ENCODE data around the gene TECPR2. TPM values are rescaled to one million over a fixed set of nuclear protein-coding genes. Genes with fewer than 3 reads are reported as not detected.

Gene TECPR2
- total and polyA plus RNA-seq, 12 donors = 5.1 to 74.3 (median 12.9) TPM

DNA sequence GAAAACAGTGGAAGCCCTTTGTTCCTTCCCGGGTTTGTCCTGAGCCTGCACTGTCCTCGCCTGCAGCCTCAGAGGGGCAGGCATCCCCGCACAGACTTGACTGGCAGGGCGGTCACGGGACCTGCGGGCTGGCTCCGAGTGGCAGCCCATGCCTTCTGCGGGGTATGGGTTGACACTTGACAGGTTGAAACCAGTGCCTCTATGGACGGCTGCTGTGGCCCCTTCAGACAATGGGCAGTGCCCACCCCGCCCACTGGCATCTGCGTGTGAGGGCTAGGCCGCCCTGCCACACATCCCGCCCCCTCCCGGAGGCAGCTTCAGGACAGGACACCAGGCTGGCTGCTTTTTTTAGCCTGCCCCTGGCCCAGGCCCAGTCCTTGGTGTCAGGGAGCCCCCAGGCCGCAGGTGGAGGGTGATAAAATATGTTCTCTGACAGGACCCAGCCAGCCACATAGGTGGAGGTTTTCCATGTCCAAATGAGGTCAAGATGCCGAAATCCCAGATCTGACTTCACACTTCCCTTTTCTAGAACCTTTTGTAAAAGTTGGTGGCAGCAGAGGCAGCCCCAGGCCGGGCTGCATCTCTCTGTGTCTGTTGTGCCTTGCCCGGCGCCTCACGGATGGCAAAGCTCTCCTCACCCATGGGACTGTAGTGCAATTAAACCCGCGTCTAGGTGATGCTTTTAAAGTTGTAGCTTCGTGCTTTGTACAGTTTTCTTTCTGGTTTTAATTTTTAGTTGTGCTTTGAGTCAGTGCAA is 136.8 kb downstream of the TECPR2 start:
- no peak for DNase-seq
- TF ChIP-seq, protein P1, sequence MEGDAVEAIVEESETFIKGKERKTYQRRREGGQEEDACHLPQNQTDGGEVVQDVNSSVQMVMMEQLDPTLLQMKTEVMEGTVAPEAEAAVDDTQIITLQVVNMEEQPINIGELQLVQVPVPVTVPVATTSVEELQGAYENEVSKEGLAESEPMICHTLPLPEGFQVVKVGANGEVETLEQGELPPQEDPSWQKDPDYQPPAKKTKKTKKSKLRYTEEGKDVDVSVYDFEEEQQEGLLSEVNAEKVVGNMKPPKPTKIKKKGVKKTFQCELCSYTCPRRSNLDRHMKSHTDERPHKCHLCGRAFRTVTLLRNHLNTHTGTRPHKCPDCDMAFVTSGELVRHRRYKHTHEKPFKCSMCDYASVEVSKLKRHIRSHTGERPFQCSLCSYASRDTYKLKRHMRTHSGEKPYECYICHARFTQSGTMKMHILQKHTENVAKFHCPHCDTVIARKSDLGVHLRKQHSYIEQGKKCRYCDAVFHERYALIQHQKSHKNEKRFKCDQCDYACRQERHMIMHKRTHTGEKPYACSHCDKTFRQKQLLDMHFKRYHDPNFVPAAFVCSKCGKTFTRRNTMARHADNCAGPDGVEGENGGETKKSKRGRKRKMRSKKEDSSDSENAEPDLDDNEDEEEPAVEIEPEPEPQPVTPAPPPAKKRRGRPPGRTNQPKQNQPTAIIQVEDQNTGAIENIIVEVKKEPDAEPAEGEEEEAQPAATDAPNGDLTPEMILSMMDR (IDR thresholded peaks at IDR 0.05) = no peak
- TF ChIP-seq POLR2A (IDR thresholded peaks at IDR 0.05) = no peak
- peaks cover 0 to 19% of the 10 kb centered on the region in 2 donors for H3K36me3 ChIP-seq (replicated peaks in 1 of 2)
- no peak overlapping the region for H3K4me3 ChIP-seq
- no peaks in the 10 kb centered on the region for H3K9me3 ChIP-seq (replicated peaks in 1 of 3)
- intact Hi-C loops (cut with DNase I) = no loop called here
- WGBS, 4 donors = 88 to 94% (median 92%) methylated on average over 17 to 23 of the region's 23 CpGs
- H3K27ac ChIP-seq = peak overlapping the region in 2 of 5 donors; percentile 73 to 87
- no peaks in the 10 kb centered on the region for H3K27me3 ChIP-seq
- peaks cover 9 to 17% of the 10 kb centered on the region in 2 donors for H3K4me1 ChIP-seq (replicated peaks in 1 of 2)

DNA sequence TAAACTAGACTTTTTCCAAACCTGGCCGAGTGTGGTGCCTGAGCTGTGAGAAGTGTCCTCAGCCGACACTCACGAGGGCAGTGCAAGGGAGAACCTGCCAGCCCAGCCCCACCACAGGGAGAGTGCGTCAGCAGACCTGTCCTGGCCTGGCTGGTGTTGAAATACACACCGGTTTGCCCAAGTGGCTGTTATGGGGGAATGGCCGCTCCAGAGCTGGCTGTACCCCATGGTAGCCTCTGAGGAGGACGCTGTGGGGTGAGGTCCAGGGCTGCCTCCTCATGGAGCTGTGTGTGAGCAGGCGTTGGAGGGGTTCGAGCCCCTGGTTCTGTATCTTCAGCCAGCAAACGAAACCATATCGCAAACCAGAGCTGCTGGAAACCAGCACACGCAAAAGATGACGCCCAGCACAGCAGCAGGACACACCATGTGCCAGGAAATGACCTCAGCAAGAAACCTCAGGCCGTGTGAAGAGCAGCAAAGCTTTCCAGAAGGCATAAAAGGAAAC is 137.5 kb downstream of the TECPR2 start:
- Histone ChIP-seq H3K4me1 (replicated peaks in 1 of 2) (peaks cover 9 to 17% of the 10 kb centered on the region in 2 donors), H3K4me3 (no peak overlapping the region), H3K27ac (peak overlapping the region in 2 of 5 donors; percentile 73 to 87), H3K9me3 (replicated peaks in 1 of 3) (no peaks in the 10 kb centered on the region), H3K27me3 (no peaks in the 10 kb centered on the region), H3K36me3 (replicated peaks in 1 of 2) (peaks cover 0 to 19% of the 10 kb centered on the region in 2 donors)
- intact Hi-C loops (cut with DNase I) = no loop called here
- DNase-seq = peak in 2 of 7 donors; percentile 51 to 60
- WGBS, 4 donors = 72 to 79% (median 76%) methylated on average over 12 to 14 of the region's 14 CpGs
- TF ChIP-seq, protein P1 (IDR thresholded peaks at IDR 0.05) = no peak
- no peak for TF ChIP-seq POLR2A (IDR thresholded peaks at IDR 0.05)

DNA sequence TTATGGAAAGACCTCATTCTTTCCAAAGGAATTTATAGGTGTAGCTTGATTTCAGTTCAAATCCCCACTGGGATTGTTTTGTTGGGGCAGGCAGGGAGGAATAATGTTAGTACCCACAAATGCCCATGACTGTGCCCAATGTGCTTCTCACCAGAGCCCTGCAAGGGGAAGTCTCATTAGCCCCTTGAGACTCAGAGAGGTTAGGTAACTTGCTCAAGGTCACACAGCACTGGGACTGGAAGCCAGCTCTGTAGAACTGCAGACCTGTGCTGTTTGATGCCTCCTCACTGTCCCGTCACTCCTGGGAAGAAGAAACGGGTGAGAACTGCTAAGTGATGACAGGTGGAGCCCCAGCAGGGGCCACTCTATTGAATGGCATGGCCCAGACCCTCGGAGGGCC is 138.0 kb downstream of the TECPR2 start:
- no peak for DNase-seq
- H3K4me3 ChIP-seq = no peak overlapping the region
- intact Hi-C loops (cut with DNase I) = no loop called here
- TF ChIP-seq, protein P1 (IDR thresholded peaks at IDR 0.05) = no peak
- TF ChIP-seq POLR2A (IDR thresholded peaks at IDR 0.05) = no peak
- no peaks in the 10 kb centered on the region for H3K9me3 ChIP-seq (replicated peaks in 1 of 3)
- H3K4me1 ChIP-seq (replicated peaks in 1 of 2) = peaks cover 9 to 17% of the 10 kb centered on the region in 2 donors
- H3K27me3 ChIP-seq = no peaks in the 10 kb centered on the region
- WGBS, 4 donors = 81 to 94% (median 89%) methylated on average over 3 of the region's 3 CpGs
- H3K36me3 ChIP-seq (replicated peaks in 1 of 2) = peaks cover 0 to 19% of the 10 kb centered on the region in 2 donors
- H3K27ac ChIP-seq = peak overlapping the region in 3 of 5 donors; percentile 2 to 87 (median 73)

DNA sequence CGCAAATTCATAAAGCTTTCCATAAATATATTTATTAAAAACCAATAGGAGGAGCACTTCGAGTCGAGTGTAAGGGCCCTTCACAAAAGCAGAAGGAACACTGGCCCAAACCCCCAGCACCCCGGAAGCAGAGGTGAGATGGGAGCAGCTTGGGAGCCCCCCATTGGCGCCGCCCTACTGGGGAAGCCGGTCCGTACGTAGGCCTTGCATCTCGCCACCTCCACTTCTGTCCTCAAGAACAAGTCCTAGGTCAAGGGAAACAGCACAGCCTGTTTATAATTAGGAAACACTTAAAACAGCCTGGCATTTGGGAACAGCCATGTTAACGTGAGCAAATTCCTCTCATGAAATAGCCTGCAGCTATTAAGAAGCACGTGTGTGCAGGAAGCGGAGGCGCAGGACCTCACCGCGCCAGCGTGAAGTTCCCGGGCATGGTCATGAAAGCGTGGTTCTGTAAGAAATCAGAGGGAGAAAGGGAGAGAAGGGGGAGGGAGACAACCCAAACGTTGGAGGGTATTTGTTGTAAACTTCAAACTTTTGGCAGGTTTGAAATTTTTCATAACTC is 139.1 kb downstream of the TECPR2 start:
- intact Hi-C loops (cut with DNase I) = no loop called here
- H3K36me3 ChIP-seq (replicated peaks in 1 of 2) = peaks cover 0 to 19% of the 10 kb centered on the region in 2 donors
- H3K9me3 ChIP-seq (replicated peaks in 1 of 3) = no peaks in the 10 kb centered on the region
- 91 to 93% (median 92%) methylated on average over 20 of the region's 20 CpGs for WGBS, 4 donors
- DNase-seq = no peak
- no peaks in the 10 kb centered on the region for H3K27me3 ChIP-seq
- peaks cover 9 to 17% of the 10 kb centered on the region in 2 donors for H3K4me1 ChIP-seq (replicated peaks in 1 of 2)
- H3K4me3 ChIP-seq = no peak overlapping the region
- TF ChIP-seq, protein P1 (IDR thresholded peaks at IDR 0.05) = no peak
- TF ChIP-seq POLR2A (IDR thresholded peaks at IDR 0.05) = no peak
- no peak overlapping the region for H3K27ac ChIP-seq

Data from adrenal gland (tissue), 12 donors.